Measurements from ENCODE around the gene KIRREL3.

Gene KIRREL3

DNA sequence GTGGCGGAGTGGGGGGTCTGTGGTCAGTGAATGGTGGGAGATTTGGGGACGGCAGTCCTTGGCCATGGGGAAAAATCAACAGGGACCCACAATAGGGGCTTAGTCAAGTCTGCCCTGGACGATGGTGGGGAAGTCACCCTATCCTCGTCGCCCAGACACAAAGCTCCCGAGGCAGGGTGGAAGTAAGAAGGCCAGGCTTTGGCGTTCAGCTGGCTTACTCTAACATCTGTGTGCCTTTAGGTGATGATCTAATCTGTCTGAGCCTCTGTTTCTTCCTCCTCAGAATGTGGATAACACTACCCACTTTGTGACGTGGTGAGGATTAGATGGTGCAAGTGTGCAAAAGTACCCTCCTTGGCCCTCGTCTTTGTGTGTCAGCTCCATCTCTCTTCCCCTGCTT, 452.9 kb downstream of the KIRREL3 start:
- Histone ChIP-seq H3K27ac (ENCODE audit: low read depth, low read length) (no peak overlapping the region), H3K27me3 (ENCODE audit: low read length) (no peaks in the 10 kb centered on the region), H3F3A (ENCODE audit: insufficient read depth) (no peaks in the 10 kb centered on the region), H3K9me3 (ENCODE audit: insufficient read depth, low read length) (no peaks in the 10 kb centered on the region), H4K20me1 (ENCODE audit: low read depth, low read length) (no peaks in the 10 kb centered on the region), H2AFZ (ENCODE audit: low read depth, low read length, severe bottlenecking) (no peak overlapping the region), H3K4me2 (ENCODE audit: low read depth, low read length, poor library complexity, severe bottlenecking) (no peak overlapping the region), H3K36me3 (ENCODE audit: low read length) (no peaks in the 10 kb centered on the region), H3K9me2 (replicated peaks; ENCODE audit: insufficient read depth, low read length) (no peaks in the 10 kb centered on the region), H3K79me2 (ENCODE audit: insufficient read depth, low read length) (no peaks in the 10 kb centered on the region), H3K4me3 (ENCODE audit: insufficient read depth, low read length, poor library complexity, severe bottlenecking) (no peak overlapping the region), H3K9ac (ENCODE audit: low read length) (no peak overlapping the region)
- TF ChIP-seq CTCF (IDR thresholded peaks at IDR 0.05; ENCODE audit: insufficient read depth, low read length, poor library complexity, severe bottlenecking), result no peak

DNA sequence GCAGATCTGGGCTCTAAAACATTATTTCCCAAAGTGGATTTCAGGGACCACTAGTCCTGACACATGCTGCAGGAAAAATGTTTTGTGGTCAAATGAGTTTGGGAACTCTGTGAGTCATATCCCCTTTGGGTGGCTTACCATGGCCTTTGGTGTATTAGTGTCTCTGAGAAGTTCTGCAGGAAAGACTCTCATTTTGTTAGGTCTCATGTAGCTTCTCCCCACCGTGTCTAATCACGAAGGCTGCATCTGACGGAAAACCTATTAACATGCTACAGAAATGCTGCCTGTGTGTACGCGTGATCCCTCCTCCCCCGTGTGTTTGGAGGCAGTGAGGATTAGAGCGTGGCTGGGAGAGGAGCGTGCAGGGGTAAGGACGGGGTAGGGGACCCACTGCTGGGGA, 453.4 kb downstream of the KIRREL3 start:
- H3K9ac ChIP-seq (ENCODE audit: low read length), result no peak overlapping the region
- H3K9me2 ChIP-seq (replicated peaks; ENCODE audit: insufficient read depth, low read length), result no peaks in the 10 kb centered on the region
- H2AFZ ChIP-seq (ENCODE audit: low read depth, low read length, severe bottlenecking), result no peak overlapping the region
- no peaks in the 10 kb centered on the region for H3K36me3 ChIP-seq (ENCODE audit: low read length)
- H3K27me3 ChIP-seq (ENCODE audit: low read length), result no peaks in the 10 kb centered on the region
- TF ChIP-seq EZH2phosphoT487 (conservative IDR thresholded peaks at IDR 0.05; ENCODE audit: low read length), result no peak
- TF ChIP-seq CTCF (IDR thresholded peaks at IDR 0.05; ENCODE audit: insufficient read depth, low read length, poor library complexity, severe bottlenecking), result no peak
- no peaks in the 10 kb centered on the region for H3K9me3 ChIP-seq (ENCODE audit: insufficient read depth, low read length)
- H3F3A ChIP-seq (ENCODE audit: insufficient read depth), result no peaks in the 10 kb centered on the region
- H3K4me2 ChIP-seq (ENCODE audit: low read depth, low read length, poor library complexity, severe bottlenecking), result no peak overlapping the region
- H3K79me2 ChIP-seq (ENCODE audit: insufficient read depth, low read length), result no peaks in the 10 kb centered on the region
- H3K27ac ChIP-seq (ENCODE audit: low read depth, low read length), result no peak overlapping the region
- H3K4me3 ChIP-seq (ENCODE audit: insufficient read depth, low read length, poor library complexity, severe bottlenecking), result no peak overlapping the region
- H4K20me1 ChIP-seq (ENCODE audit: low read depth, low read length), result no peaks in the 10 kb centered on the region

GRCh38 chr11:126546694-126547093, 453.9 kb downstream of the KIRREL3 start:
- Histone ChIP-seq H3K9me3 (ENCODE audit: insufficient read depth, low read length) (no peaks in the 10 kb centered on the region), H3K9me2 (replicated peaks; ENCODE audit: insufficient read depth, low read length) (no peaks in the 10 kb centered on the region), H3F3A (ENCODE audit: insufficient read depth) (no peaks in the 10 kb centered on the region), H3K27ac (ENCODE audit: low read depth, low read length) (no peak overlapping the region), H2AFZ (ENCODE audit: low read depth, low read length, severe bottlenecking) (no peak overlapping the region), H3K79me2 (ENCODE audit: insufficient read depth, low read length) (no peaks in the 10 kb centered on the region), H3K4me2 (ENCODE audit: low read depth, low read length, poor library complexity, severe bottlenecking) (no peak overlapping the region), H4K20me1 (ENCODE audit: low read depth, low read length) (no peaks in the 10 kb centered on the region), H3K9ac (ENCODE audit: low read length) (no peak overlapping the region), H3K4me3 (ENCODE audit: insufficient read depth, low read length, poor library complexity, severe bottlenecking) (no peak overlapping the region), H3K36me3 (ENCODE audit: low read length) (no peaks in the 10 kb centered on the region), H3K27me3 (ENCODE audit: low read length) (no peaks in the 10 kb centered on the region)
- no peak for TF ChIP-seq CTCF (IDR thresholded peaks at IDR 0.05; ENCODE audit: insufficient read depth, low read length, poor library complexity, severe bottlenecking)
- TF ChIP-seq EZH2phosphoT487 (conservative IDR thresholded peaks at IDR 0.05; ENCODE audit: low read length), result no peak

GRCh38 chr11:126546191-126546590, 454.4 kb downstream of the KIRREL3 start:
- no peak overlapping the region for H3K27ac ChIP-seq (ENCODE audit: low read depth, low read length)

More at GRCh38 chr11:126546191-126546590, 454.4 kb downstream of the KIRREL3 start:
- H4K20me1 ChIP-seq (ENCODE audit: low read depth, low read length), result no peaks in the 10 kb centered on the region
- no peaks in the 10 kb centered on the region for H3K36me3 ChIP-seq (ENCODE audit: low read length)
- no peak overlapping the region for H3K4me3 ChIP-seq (ENCODE audit: insufficient read depth, low read length, poor library complexity, severe bottlenecking)
- no peaks in the 10 kb centered on the region for H3K9me3 ChIP-seq (ENCODE audit: insufficient read depth, low read length)
- H3K9me2 ChIP-seq (replicated peaks; ENCODE audit: insufficient read depth, low read length), result no peaks in the 10 kb centered on the region
- no peak overlapping the region for H2AFZ ChIP-seq (ENCODE audit: low read depth, low read length, severe bottlenecking)
- no peaks in the 10 kb centered on the region for H3K27me3 ChIP-seq (ENCODE audit: low read length)
- TF ChIP-seq CTCF (IDR thresholded peaks at IDR 0.05; ENCODE audit: insufficient read depth, low read length, poor library complexity, severe bottlenecking) (no peak), EZH2phosphoT487 (conservative IDR thresholded peaks at IDR 0.05; ENCODE audit: low read length) (no peak)
- no peaks in the 10 kb centered on the region for H3K79me2 ChIP-seq (ENCODE audit: insufficient read depth, low read length)
- no peak overlapping the region for H3K9ac ChIP-seq (ENCODE audit: low read length)
- no peak overlapping the region for H3K4me2 ChIP-seq (ENCODE audit: low read depth, low read length, poor library complexity, severe bottlenecking)
- no peaks in the 10 kb centered on the region for H3F3A ChIP-seq (ENCODE audit: insufficient read depth)

Data from SU-DHL-6 (cell line).